Activated naive CD4-positive, alpha-beta T cell treated with anti-CD3 and anti-CD28 coated beads, Interleukin-2, amount 50 U/mL, for 72 hours (primary cell): ENCODE results near the gene TRDN. TPM values are rescaled to one million over a fixed set of nuclear protein-coding genes. Genes with fewer than 3 reads are reported as not detected.
"Not testable (repeated sequence)": the region's sequence is repeated elsewhere in the genome, so short reads cannot be mapped to it uniquely, and the experiment has no call there.

Experiments used
- ATAC-seq, 2 donors: fragments of 150-1000 bp; cut with Tn5 transposase; 2 replicates each; pipeline ENCODE4 v1.10.0; 2021; ENCODE audit warnings: mild to moderate bottlenecking in 2 of 2, moderate library complexity in 2 of 2
- DNase-seq, 2 donors: peaks; one replicate each; pipeline ENCODE4 v3.0.0; 2021 to 2022; ENCODE audit warnings: low spot score in 2 of 2
- H3K27ac Mint-ChIP-seq, 2 donors: one replicate each; pipeline ENCODE4 v1.8.0; 2022; ENCODE audit warnings: mild to moderate bottlenecking in 2 of 2, mixed read lengths in 2 of 2
- H3K36me3 Mint-ChIP-seq, 2 donors: one replicate each; pipeline ENCODE4 v1.8.0; 2022; ENCODE audit warnings: mixed read lengths in 2 of 2
- H3K9me3 Mint-ChIP-seq, 2 donors: one replicate each; pipeline ENCODE4 v1.8.0; 2022; ENCODE audit warnings: mixed read lengths in 2 of 2
- total RNA-seq, 2 donors: library from RNA; stranded (reverse); gene quantifications; one replicate each; pipeline ENCODE4 v1.2.3, GENCODE V29; 2022

The TRDN gene
- total RNA-seq, 2 donors from 2014 or later, result not detected

DNA sequence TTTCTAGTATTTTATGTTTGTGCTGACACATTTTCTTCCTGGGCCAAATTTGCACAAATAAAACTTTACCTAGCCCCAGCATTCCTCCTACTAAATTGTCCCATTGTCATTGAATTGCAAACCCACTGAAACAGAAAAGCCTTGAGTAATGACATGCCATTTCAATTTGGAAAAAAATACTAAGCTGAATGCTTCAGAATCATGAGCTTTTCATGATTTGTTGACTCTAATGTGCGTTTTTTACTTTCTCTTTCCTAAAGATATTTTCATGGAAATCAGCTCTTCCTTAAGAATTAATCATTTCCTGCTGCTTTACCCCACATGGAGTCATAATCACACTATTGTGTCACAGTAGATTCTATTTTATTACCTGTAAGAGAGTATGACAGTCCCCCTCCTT is 47.4 kb downstream of the TRDN start:
- Mint-ChIP-seq H3K27ac (no peak overlapping the region), H3K9me3 (peaks cover 4 to 10% of the 10 kb centered on the region in 2 donors), H3K36me3 (no peaks in the 10 kb centered on the region)
- DNase-seq (no peak), ATAC-seq (no peak)

GRCh38 chr6:123588546-123588895 is 48.2 kb downstream of the TRDN start:
- Mint-ChIP-seq H3K27ac (no peak overlapping the region), H3K36me3 (no peaks in the 10 kb centered on the region), H3K9me3 (peaks cover 11 to 18% of the 10 kb centered on the region in 2 donors)
- DNase-seq (no peak), ATAC-seq (no peak)

DNA sequence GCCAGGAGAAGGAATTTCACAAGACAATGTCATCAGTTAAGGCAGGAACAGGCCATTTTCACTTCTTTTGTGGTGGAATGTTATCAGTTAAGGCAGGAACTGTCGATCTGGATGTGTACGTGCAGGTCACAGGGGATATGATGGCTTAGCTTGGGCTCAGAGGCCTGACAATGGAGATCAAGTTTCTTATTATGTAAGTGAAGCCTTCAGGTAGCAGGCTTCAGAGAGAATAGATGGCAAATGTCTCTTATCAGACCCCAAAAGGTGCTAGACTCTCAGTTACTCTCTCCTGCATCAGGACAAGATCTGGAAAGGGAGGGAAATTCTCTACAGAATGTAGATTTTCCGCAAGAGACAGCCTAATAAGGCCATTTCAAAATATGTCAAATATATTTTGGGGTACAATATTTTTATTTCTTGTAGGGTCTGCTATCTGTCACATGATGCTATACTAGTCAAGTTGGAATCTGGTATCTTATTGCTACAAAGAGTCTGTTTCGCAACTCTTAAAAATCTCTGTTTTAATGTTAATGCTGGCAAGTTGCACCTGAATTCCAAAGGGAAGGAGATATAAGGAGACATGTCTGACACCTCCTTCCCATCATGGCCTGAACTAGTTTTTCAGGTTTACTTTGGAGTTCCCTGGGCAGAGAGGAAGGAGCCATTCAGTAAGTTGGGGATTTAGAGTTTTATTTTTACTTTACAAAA is 48.8 kb downstream of the TRDN start:
- H3K36me3 Mint-ChIP-seq, result no peaks in the 10 kb centered on the region
- ATAC-seq, result no peak
- DNase-seq, result no peak
- H3K9me3 Mint-ChIP-seq, result peaks cover 12 to 18% of the 10 kb centered on the region in 2 donors
- no peak overlapping the region for H3K27ac Mint-ChIP-seq

DNA sequence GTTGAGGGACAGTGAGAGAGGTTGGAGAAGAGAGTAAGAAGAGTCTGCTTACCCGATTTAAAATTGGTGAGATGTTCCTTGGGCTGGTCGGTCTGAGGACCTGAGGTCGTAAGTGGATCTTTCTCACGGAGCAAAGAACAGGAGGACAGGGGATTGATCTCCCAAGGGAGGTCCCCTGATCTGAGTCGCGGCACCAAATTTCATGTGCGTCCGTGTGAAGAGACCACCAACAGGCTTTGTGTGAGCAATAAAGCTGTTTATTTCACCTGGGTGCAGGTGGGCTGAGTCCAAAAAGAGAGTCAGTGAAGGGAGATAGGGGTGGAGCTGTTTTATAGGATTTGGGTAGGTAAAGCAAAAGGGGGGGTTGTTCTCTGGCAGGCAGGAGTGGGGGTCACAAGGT is 49.3 kb downstream of the TRDN start:
- ATAC-seq, result not testable (repeated sequence)

GRCh38 chr6:123580331-123580730 is 56.4 kb downstream of the TRDN start:
- no peak overlapping the region for H3K27ac Mint-ChIP-seq
- peaks cover 16 to 23% of the 10 kb centered on the region in 2 donors for H3K9me3 Mint-ChIP-seq
- ATAC-seq (no peak), DNase-seq (no peak)
- H3K36me3 Mint-ChIP-seq, result no peaks in the 10 kb centered on the region

More for the DNA sequence above, 49.3 kb downstream of the TRDN start:
- not testable (repeated sequence) for DNase-seq, H3K36me3 Mint-ChIP-seq, H3K27ac Mint-ChIP-seq
- H3K9me3 Mint-ChIP-seq, result peaks cover 12 to 18% of the 10 kb centered on the region in 2 donors

DNA sequence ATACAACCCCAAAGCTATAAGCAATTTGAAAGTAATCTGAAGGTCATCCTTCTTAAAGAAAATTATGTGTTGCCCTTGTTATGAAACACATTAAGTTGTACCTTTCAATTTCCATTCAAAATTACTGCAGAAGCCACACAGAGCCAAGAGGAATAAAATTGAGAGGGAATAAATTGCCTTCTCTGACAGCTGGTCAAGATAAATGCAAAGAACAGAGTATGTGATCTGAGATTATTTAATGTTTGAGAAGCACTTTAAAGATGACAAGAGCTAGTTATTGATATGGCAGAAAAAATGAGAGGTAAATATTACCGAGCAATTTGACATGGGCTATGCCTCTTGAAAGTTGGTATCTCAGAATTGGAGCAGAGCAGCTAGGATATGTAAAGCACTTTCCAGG is 61.6 kb downstream of the TRDN start:
- ATAC-seq (no peak), DNase-seq (no peak)
- no peak overlapping the region for H3K27ac Mint-ChIP-seq

GRCh38 chr6:123570813-123571684 is 65.7 kb downstream of the TRDN start:
- H3K36me3 Mint-ChIP-seq, result no peaks in the 10 kb centered on the region
- ATAC-seq, result no peak
- no peak overlapping the region for H3K27ac Mint-ChIP-seq
- no peak for DNase-seq
- peaks cover 0 to 15% of the 10 kb centered on the region in 2 donors for H3K9me3 Mint-ChIP-seq

More for the DNA sequence above, 61.6 kb downstream of the TRDN start:
- peaks cover 4 to 8% of the 10 kb centered on the region in 2 donors for H3K9me3 Mint-ChIP-seq
- no peaks in the 10 kb centered on the region for H3K36me3 Mint-ChIP-seq

GRCh38 chr6:123569575-123569974 is 67.2 kb downstream of the TRDN start:
- peaks cover 0 to 15% of the 10 kb centered on the region in 2 donors for H3K9me3 Mint-ChIP-seq
- ATAC-seq (no peak), DNase-seq (no peak)
- no peaks in the 10 kb centered on the region for H3K36me3 Mint-ChIP-seq
- H3K27ac Mint-ChIP-seq, result no peak overlapping the region

- H3K9me3 Mint-ChIP-seq, result peaks cover 0 to 21% of the 10 kb centered on the region in 2 donors
- H3K27ac Mint-ChIP-seq, result no peak overlapping the region
- H3K36me3 Mint-ChIP-seq, result no peaks in the 10 kb centered on the region
- no peak for DNase-seq
- ATAC-seq, result no peak
These were observed 71.2 kb downstream of the TRDN start for GRCh38 chr6:123565529-123565928.

DNA sequence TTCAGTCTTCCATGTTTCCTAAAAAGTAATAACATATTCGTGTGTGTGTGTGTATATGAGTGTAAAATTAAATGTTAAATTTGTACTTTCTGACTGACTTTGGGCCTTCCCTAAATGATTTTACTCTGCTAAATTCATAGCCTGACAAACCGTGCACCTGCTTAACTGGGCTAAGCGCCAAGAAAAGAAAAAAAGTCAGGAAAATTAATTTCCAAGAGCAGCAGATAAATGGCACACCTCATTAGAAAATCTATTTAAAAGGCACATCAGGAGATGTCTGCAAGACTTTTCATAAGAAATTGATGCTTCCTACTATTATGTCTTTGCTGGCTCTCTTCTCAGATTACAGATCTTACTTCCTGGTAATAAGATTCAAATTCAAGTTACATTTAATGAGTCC is 72.4 kb downstream of the TRDN start:
- DNase-seq (no peak), ATAC-seq (no peak)
- H3K9me3 Mint-ChIP-seq, result peaks cover 9 to 24% of the 10 kb centered on the region in 2 donors
- no peak overlapping the region for H3K27ac Mint-ChIP-seq
- H3K36me3 Mint-ChIP-seq, result no peaks in the 10 kb centered on the region

DNA sequence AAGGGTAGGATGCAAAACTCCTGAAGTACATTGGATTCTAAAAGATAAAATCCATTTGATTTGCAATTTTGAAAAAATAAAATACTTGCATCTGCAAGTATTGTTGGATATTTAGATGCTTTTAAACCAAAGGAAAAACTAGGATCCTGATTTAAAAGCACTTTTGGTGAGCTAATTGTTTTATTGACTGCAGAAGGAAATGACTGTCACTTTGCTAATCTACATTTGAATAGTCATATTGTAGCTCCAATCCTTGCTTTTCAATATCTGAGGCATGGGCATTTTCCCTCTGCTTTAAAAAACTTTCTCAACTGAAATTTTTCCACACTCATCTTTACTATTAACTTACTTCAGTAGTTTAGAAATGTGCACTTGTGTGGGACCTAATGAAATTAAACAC is 74.1 kb downstream of the TRDN start:
- Mint-ChIP-seq H3K27ac (no peak overlapping the region), H3K36me3 (no peaks in the 10 kb centered on the region), H3K9me3 (peaks cover 9 to 21% of the 10 kb centered on the region in 2 donors)
- ATAC-seq, result no peak
- DNase-seq, result no peak

DNA sequence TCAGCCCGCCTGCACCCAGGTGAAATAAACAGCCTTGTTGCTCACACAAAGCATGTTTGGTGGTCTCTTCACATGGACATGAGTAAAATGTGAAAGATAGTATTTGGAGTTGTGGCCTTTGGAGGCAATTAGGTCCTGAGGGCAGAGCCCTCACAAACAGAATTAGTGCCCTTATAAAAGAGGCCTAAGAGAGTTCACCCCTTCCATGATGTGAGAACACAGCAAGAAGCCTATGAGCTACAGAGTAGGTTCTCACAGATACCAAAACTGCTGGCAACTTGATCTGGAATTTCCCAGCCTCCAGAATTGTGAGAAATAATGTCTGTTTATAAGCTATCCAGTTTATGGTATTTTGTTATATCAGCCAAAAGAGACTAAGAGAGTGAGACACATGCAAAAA is 74.5 kb downstream of the TRDN start:
- Mint-ChIP-seq H3K27ac (no peak overlapping the region), H3K9me3 (peaks cover 9 to 19% of the 10 kb centered on the region in 2 donors), H3K36me3 (no peaks in the 10 kb centered on the region)
- no peak for ATAC-seq
- no peak for DNase-seq

GRCh38 chr6:123559816-123560215 is 76.9 kb downstream of the TRDN start:
- H3K36me3 Mint-ChIP-seq, ATAC-seq, DNase-seq, H3K27ac Mint-ChIP-seq: not testable (repeated sequence)
- peaks cover 9 to 18% of the 10 kb centered on the region in 2 donors for H3K9me3 Mint-ChIP-seq

DNA sequence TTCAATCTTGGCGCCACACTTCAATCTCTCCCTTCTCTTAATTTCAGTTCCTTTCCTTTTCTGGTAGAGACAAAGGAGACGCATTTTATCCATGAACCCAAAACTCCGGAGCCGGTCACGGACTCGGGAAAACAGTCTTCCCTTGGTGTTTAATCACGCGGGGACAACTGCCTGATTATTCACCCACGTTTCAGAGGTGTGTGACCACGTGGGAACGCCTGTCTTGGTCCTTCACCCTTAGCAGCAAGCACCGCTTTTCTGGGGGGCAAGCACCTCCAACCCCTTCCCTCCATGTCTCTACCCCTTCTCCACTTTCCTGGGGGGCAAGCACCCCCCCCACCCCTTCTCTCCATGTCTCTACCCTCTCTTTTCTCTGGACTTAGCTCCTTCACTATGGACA is 79.3 kb downstream of the TRDN start:
- H3K27ac Mint-ChIP-seq, H3K36me3 Mint-ChIP-seq: not testable (repeated sequence)
- peaks cover 20 to 28% of the 10 kb centered on the region in 2 donors for H3K9me3 Mint-ChIP-seq

GRCh38 chr6:123551939-123552707 is 84.6 kb downstream of the TRDN start:
- peaks cover 17 to 20% of the 10 kb centered on the region in 2 donors for H3K9me3 Mint-ChIP-seq
- DNase-seq, result no peak

More for the DNA sequence above, 79.3 kb downstream of the TRDN start:
- not testable (repeated sequence) for DNase-seq, ATAC-seq

DNA sequence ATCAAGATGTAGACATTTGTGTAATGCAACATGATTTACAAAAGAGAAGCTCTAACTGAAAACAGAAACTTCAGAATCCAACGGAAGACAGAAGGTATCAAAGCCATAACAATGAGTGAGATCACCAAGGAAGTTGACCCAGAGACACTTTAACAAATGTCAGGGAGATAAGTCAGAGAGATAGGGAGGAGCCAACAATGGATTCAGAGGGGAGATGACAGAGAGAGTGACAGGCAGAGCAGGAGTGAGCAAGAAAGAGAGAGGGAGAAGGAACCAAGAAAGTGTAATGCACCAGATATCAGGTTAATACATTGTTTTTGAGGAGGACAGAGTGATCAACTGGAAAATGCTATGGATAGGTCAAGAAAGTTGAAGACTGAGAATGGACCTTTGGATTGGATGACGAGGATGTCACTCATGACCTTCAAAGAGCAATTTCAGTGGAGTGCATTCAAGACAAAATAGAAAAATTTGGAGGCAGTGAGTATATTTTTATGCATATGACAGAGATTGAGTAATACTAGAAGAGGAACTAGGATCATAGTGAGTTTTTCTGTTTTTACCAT is 86.6 kb downstream of the TRDN start:
- Mint-ChIP-seq H3K9me3 (peaks cover 17 to 23% of the 10 kb centered on the region in 2 donors), H3K36me3 (no peaks in the 10 kb centered on the region), H3K27ac (no peak overlapping the region)
- DNase-seq (no peak), ATAC-seq (no peak)

More at GRCh38 chr6:123551939-123552707, 84.6 kb downstream of the TRDN start:
- H3K36me3 Mint-ChIP-seq, result no peaks in the 10 kb centered on the region
- ATAC-seq, result no peak
- H3K27ac Mint-ChIP-seq, result no peak overlapping the region
